SK-N-SH (cell line): ENCODE results near the gene LIN7A. TPM values are rescaled to one million over a fixed set of nuclear protein-coding genes. Genes with fewer than 3 reads are reported as not detected.

ENCODE experiments used
- CTCF ChIA-PET: fragments of 300-600, 350-600 bp; formaldehyde crosslinking; extraction: SDS; loops from one replicate; lab custom pipeline; 2021; lab: Yijun Ruan, JAX
- POLR2A ChIA-PET: fragments of 350-600 bp; sonication (Branson Sonifier 250); formaldehyde crosslinking; extraction: SDS; loops from one replicate; lab custom pipeline; 2020; ENCODE audit warnings: antibody characterized with exemption, inconsistent platforms; lab: Yijun Ruan, JAX
- DNase-seq: peaks from one replicate; pipeline ENCODE4 v3.0.0; 2012
- H2AFZ ChIP-seq: fragments of 200-600 bp; sonication (generic); 2 replicates; pipeline ENCODE4 v1.8.1; 2016; ENCODE audit warnings: antibody characterized with exemption, mild to moderate bottlenecking, low read depth
- H3F3A ChIP-seq: fragments of 200-600 bp; sonication (generic); replicated peaks from 2 replicates; pipeline ENCODE3; 2016; ENCODE audit warnings: antibody characterized with exemption, mild to moderate bottlenecking; ENCODE audit not compliant: insufficient read depth
- H3K27ac ChIP-seq, 2 experiments: fragments of 200-500 bp in 1 of 2; fragments of 200-600 bp in 1 of 2; sonication (Bioruptor generic) in 1 of 2; sonication (generic), shearing (Covaris generic) in 1 of 2; 2 replicates each; pipeline versions ENCODE4 v1.5.1 to v1.6.1; 2014 to 2016; ENCODE audit warnings: low read depth in 2 of 2, inconsistent platforms in 1 of 2, low read length in 1 of 2, mild to moderate bottlenecking in 1 of 2, mixed read lengths in 1 of 2
- H3K27me3 ChIP-seq: fragments of 200-600 bp; sonication (generic), shearing (Covaris generic); 2 replicates; pipeline ENCODE4 v1.6.1; 2016; ENCODE audit warnings: mixed run types; ENCODE audit not compliant: insufficient read depth
- H3K36me3 ChIP-seq, 2 experiments: fragments of 200-500 bp in 1 of 2; fragments of 200-600 bp in 1 of 2; sonication (Bioruptor generic) in 1 of 2; sonication (generic) in 1 of 2; replicated peaks in 1 of 2; 2 replicates each; pipeline versions ENCODE3 to v1.5.1; 2014 to 2016; ENCODE audit warnings: low read length in 1 of 2, mild to moderate bottlenecking in 1 of 2; ENCODE audit not compliant: insufficient read depth in 2 of 2, control insufficient read depth in 1 of 2
- H3K4me1 ChIP-seq, 2 experiments: fragments of 200-500 bp in 1 of 2; fragments of 200-600 bp in 1 of 2; sonication (Bioruptor generic) in 1 of 2; sonication (generic), shearing (Covaris generic) in 1 of 2; 2 replicates each; pipeline versions ENCODE4 v1.5.1 to v1.6.1; 2014 to 2016; ENCODE audit warnings: low read depth in 1 of 2, low read length in 1 of 2, mixed run types in 1 of 2; ENCODE audit not compliant: insufficient read depth in 2 of 2, control insufficient read depth in 1 of 2
- H3K4me2 ChIP-seq: fragments of 200-600 bp; sonication (generic), shearing (Covaris generic); 2 replicates; pipeline ENCODE4 v1.6.1; 2017; ENCODE audit warnings: mixed run types
- H3K4me3 ChIP-seq, 2 experiments: fragments of 200-500 bp in 1 of 2; fragments of 200-600 bp in 1 of 2; sonication (Bioruptor generic) in 1 of 2; sonication (generic), shearing (Covaris generic) in 1 of 2; 2 replicates each; pipeline versions ENCODE4 v1.5.1 to v1.8.1; 2014 to 2016; ENCODE audit warnings: low read depth in 2 of 2, inconsistent platforms in 1 of 2, low read length in 1 of 2, mild to moderate bottlenecking in 1 of 2, mixed read lengths in 1 of 2, moderate library complexity in 1 of 2
- H3K79me2 ChIP-seq: fragments of 200-600 bp; sonication (generic); 2 replicates; pipeline ENCODE4 v1.8.1; 2017; ENCODE audit warnings: mild to moderate bottlenecking; ENCODE audit not compliant: insufficient read depth
- H3K9ac ChIP-seq: fragments of 200-600 bp; sonication (generic); 2 replicates; pipeline ENCODE4 v1.6.1; 2017; ENCODE audit warnings: mixed run types
- H3K9me2 ChIP-seq: fragments of 200-600 bp; sonication (generic); 2 replicates; pipeline ENCODE4 v1.6.1; 2017; ENCODE audit warnings: mixed run types
- H3K9me3 ChIP-seq: fragments of 200-600 bp; sonication (generic); 2 replicates; pipeline ENCODE4 v1.6.1; 2017; ENCODE audit warnings: mixed run types, mild to moderate bottlenecking, moderate library complexity
- H4K20me1 ChIP-seq: fragments of 200-600 bp; sonication (generic); 2 replicates; pipeline ENCODE4 v1.6.1; 2017; ENCODE audit warnings: mild to moderate bottlenecking, mixed run types; ENCODE audit not compliant: insufficient read depth
- CHD2 ChIP-seq: fragments of 150-350 bp; IDR thresholded peaks from 2 replicates; pipeline ENCODE4 v1.6.1; 2018; ENCODE audit warnings: low read length; ENCODE audit not compliant: partially characterized antibody
- CTCF ChIP-seq: fragments of 200-600 bp; sonication (generic); IDR thresholded peaks from 2 replicates; pipeline ENCODE4 v1.6.1; 2017; ENCODE audit warnings: antibody characterized with exemption, mild to moderate bottlenecking, moderate library complexity
- ELF1 ChIP-seq: IDR thresholded peaks from 2 replicates; pipeline ENCODE4 v1.4.0; 2012
- FOXM1 ChIP-seq: IDR thresholded peaks from 2 replicates; pipeline ENCODE4 v1.4.0; 2012; ENCODE audit warnings: low read depth, mild to moderate bottlenecking
- GATA2 ChIP-seq: sonication (generic); formaldehyde crosslinking; IDR thresholded peaks from 2 replicates; pipeline ENCODE4 v1.5.0; 2020; ENCODE audit warnings: mild to moderate bottlenecking, missing genetic modification reagents
- POLR2AphosphoS5 ChIP-seq: IDR thresholded peaks from 2 replicates; pipeline ENCODE4 v1.6.1; 2012; ENCODE audit warnings: low read depth, low read length
- RCOR1 ChIP-seq: fragments of 150-350 bp; IDR thresholded peaks from 2 replicates; pipeline ENCODE4 v1.6.1; 2017; ENCODE audit warnings: antibody characterized with exemption, low read length
- REST ChIP-seq: IDR thresholded peaks from 2 replicates; pipeline ENCODE4 v1.6.1; 2012; ENCODE audit warnings: mild to moderate bottlenecking, low read depth, low read length, moderate library complexity
- SMC3 ChIP-seq: IDR thresholded peaks from 2 replicates; pipeline ENCODE4 v1.6.1; 2012; ENCODE audit warnings: low read depth, low read length, improper control_type of control experiment
- TAF1 ChIP-seq: IDR thresholded peaks from 2 replicates; pipeline ENCODE4 v1.6.1; 2012; ENCODE audit warnings: low read depth, mild to moderate bottlenecking, low read length, moderate library complexity, borderline replicate concordance
- TCF12 ChIP-seq: IDR thresholded peaks from 2 replicates; pipeline ENCODE4 v1.4.0; 2012
- TEAD4 ChIP-seq: IDR thresholded peaks from 2 replicates; pipeline ENCODE4 v1.4.0; 2012; ENCODE audit warnings: mild to moderate bottlenecking, borderline replicate concordance; ENCODE audit not compliant: insufficient read depth
- USF1 ChIP-seq: IDR thresholded peaks from 2 replicates; pipeline ENCODE4 v1.4.0; 2012; ENCODE audit warnings: low read depth, borderline replicate concordance
- ZBTB33 ChIP-seq: IDR thresholded peaks from 2 replicates; pipeline ENCODE4 v1.4.0; 2012; ENCODE audit warnings: low read depth, borderline replicate concordance
- WGBS: methylation state at CpG from one replicate; pipeline ENCODE4 v1.1.6; 2017; ENCODE audit warnings: low lambda C conversion rate; 5-methylcytosine and 5-hydroxymethylcytosine counted together
- polyA plus RNA-seq, 3 experiments: library from polyadenylated mRNA; depleted of rRNA; stranded (reverse); fragments of >200 nt; gene quantifications; 2 replicates each; pipeline ENCODE4 v1.2.3, GENCODE V29; 2012
- TF ChIP-seq, protein P1 (sequence below): IDR thresholded peaks from 2 replicates; pipeline ENCODE4 v1.4.0; 2012; ENCODE audit warnings: low read depth

The LIN7A gene
- not detected in 2 replicates for polyA plus RNA-seq (2012; rRNA removed)
- polyA plus RNA-seq (2012; cell fraction: cytosol; rRNA removed), result not detected in 2 replicates
- not detected in 2 replicates for polyA plus RNA-seq (2012; cell fraction: nucleus; rRNA removed)

- Histone ChIP-seq H3K4me3 (peak within 1 kb of the TSS; percentile 26 to 52), H3K27me3 (peaks cover 52% of the 10 kb centered on the region), H3K79me2 (no peaks in the 10 kb centered on the region; the same call in 1 of the 2 replicates), H3K9me2 (no peaks in the 10 kb centered on the region), H2AFZ (peak within 1 kb of the TSS; percentile 41; the same call in 1 of the 2 replicates), H3K9ac (no peak within 1 kb of the TSS), H3K4me2 (peak within 1 kb of the TSS; percentile 83), H3K27ac (no peak within 1 kb of the TSS), H3K36me3 (no peaks in the 10 kb centered on the region), H4K20me1 (no peaks in the 10 kb centered on the region), H3F3A (no peaks in the 10 kb centered on the region), H3K9me3 (no peaks in the 10 kb centered on the region), H3K4me1 (no peaks in the 10 kb centered on the region; a peak in 1 of 4 replicates)
- TF ChIP-seq ZBTB33, result no peak
- no peak for TF ChIP-seq GATA2 (CRISPR knock-in tag)
- no peak for TF ChIP-seq REST
- TF ChIP-seq, protein P1, sequence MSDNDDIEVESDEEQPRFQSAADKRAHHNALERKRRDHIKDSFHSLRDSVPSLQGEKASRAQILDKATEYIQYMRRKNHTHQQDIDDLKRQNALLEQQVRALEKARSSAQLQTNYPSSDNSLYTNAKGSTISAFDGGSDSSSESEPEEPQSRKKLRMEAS, result no peak
- no peak for TF ChIP-seq CTCF
- TF ChIP-seq RCOR1, result no peak
- TF ChIP-seq POLR2AphosphoS5, result no peak
- TF ChIP-seq SMC3, result no peak
- no peak for TF ChIP-seq TCF12
- no peak for TF ChIP-seq TEAD4
- no peak for TF ChIP-seq ELF1
- TF ChIP-seq USF1, result no peak
- no peak for TF ChIP-seq FOXM1
- TF ChIP-seq CHD2, result no peak
- no peak for TF ChIP-seq TAF1
- DNase-seq, result peak; percentile 33
- WGBS, result 4% methylated on average over 46 of the region's 47 CpGs
- ChIA-PET POLR2A (no interaction called here), CTCF (interaction anchor here (0.9 kb wide), 1 partner anchor 21 kb away, joined by 4 read pairs; no protein-coding TSS in a partner anchor)
Measured at GRCh38 chr12:80937391-80938238, at the start of gene LIN7A. TSS of gene LIN7A (minus strand) at chr12:80937934. CDS start at chr12:80937722, 212 bp downstream.
